ENCODE measurements around the gene MMP3. TPM values are rescaled to one million over a fixed set of nuclear protein-coding genes. Genes with fewer than 3 reads are reported as not detected.

Gene MMP3
- total RNA-seq, 1 donor from 2014 or later = not detected

GRCh38 chr11:102829316-102830000 is 14.0 kb downstream of the MMP3 start:
- Histone ChIP-seq H3K36me3 (no peaks in the 10 kb centered on the region), H3K4me1 (no peaks in the 10 kb centered on the region), H3K27ac (replicated peaks) (no peak overlapping the region), H3K27me3 (ENCODE audit: low read depth) (peaks cover 20% of the 10 kb centered on the region), H3K4me3 (no peak overlapping the region), H3K9me3 (replicated peaks) (no peaks in the 10 kb centered on the region)
- no peak for DNase-seq
- TF ChIP-seq CTCF (IDR thresholded peaks at IDR 0.05; ENCODE audit: borderline replicate concordance) = no peak
- intact Hi-C loops (cut with micrococcal nuclease) = no loop called here

GRCh38 chr11:102824556-102824955 is 18.9 kb downstream of the MMP3 start:
- Histone ChIP-seq H3K9me3 (replicated peaks) (no peaks in the 10 kb centered on the region), H3K27ac (replicated peaks) (no peak overlapping the region), H3K36me3 (no peaks in the 10 kb centered on the region), H3K4me1 (no peaks in the 10 kb centered on the region), H3K27me3 (ENCODE audit: low read depth) (no peaks in the 10 kb centered on the region), H3K4me3 (no peak overlapping the region)
- DNase-seq = no peak
- intact Hi-C loops (cut with micrococcal nuclease) = no loop called here
- no peak for TF ChIP-seq CTCF (IDR thresholded peaks at IDR 0.05; ENCODE audit: borderline replicate concordance)

GRCh38 chr11:102819491-102819890 is 23.9 kb downstream of the MMP3 start:
- Histone ChIP-seq H3K9me3 (replicated peaks) (peaks cover 26% of the 10 kb centered on the region), H3K4me1 (no peaks in the 10 kb centered on the region), H3K36me3 (no peaks in the 10 kb centered on the region), H3K27ac (replicated peaks) (no peak overlapping the region), H3K4me3 (no peak overlapping the region), H3K27me3 (ENCODE audit: low read depth) (no peaks in the 10 kb centered on the region)
- DNase-seq = no peak
- intact Hi-C loops (cut with micrococcal nuclease) = no loop called here
- TF ChIP-seq CTCF (IDR thresholded peaks at IDR 0.05; ENCODE audit: borderline replicate concordance) = no peak

- no peak overlapping the region for H3K27ac ChIP-seq (replicated peaks)
- H3K4me3 ChIP-seq = no peak overlapping the region
- no peak for DNase-seq
- no peaks in the 10 kb centered on the region for H3K27me3 ChIP-seq (ENCODE audit: low read depth)
- no peaks in the 10 kb centered on the region for H3K36me3 ChIP-seq
- intact Hi-C loops (cut with micrococcal nuclease) = no loop called here
- no peak for TF ChIP-seq CTCF (IDR thresholded peaks at IDR 0.05; ENCODE audit: borderline replicate concordance)
- peaks cover 25% of the 10 kb centered on the region for H3K9me3 ChIP-seq (replicated peaks)
- H3K4me1 ChIP-seq = no peaks in the 10 kb centered on the region
Measured at GRCh38 chr11:102813484-102813883, 29.9 kb downstream of the MMP3 start.

GRCh38 chr11:102812188-102812587 is 31.2 kb downstream of the MMP3 start:
- Histone ChIP-seq H3K36me3 (no peaks in the 10 kb centered on the region), H3K4me1 (no peaks in the 10 kb centered on the region), H3K9me3 (replicated peaks) (peaks cover 23% of the 10 kb centered on the region), H3K4me3 (no peak overlapping the region), H3K27ac (replicated peaks) (no peak overlapping the region), H3K27me3 (ENCODE audit: low read depth) (no peaks in the 10 kb centered on the region)
- intact Hi-C loops (cut with micrococcal nuclease) = no loop called here
- no peak for TF ChIP-seq CTCF (IDR thresholded peaks at IDR 0.05; ENCODE audit: borderline replicate concordance)
- DNase-seq = no peak

Measured in left ventricle myocardium inferior (tissue), 1 donor.